GM21360 (cell line): ENCODE data around the gene PPY.
"Not testable (repeated sequence)": the region's sequence is repeated elsewhere in the genome, so short reads cannot be mapped to it uniquely, and the experiment has no call there.

Experiments
- ATAC-seq: cut with Tn5 transposase; IDR thresholded peaks from one replicate; pipeline ENCODE4 v1.9.1; 2021; ENCODE audit warnings: mild to moderate bottlenecking, moderate library complexity; ENCODE audit not compliant: unreplicated experiment

The PPY gene

GRCh38 chr17:43966276-43966675 lies 24.0 kb upstream of the PPY start:
- ATAC-seq, result no peak

GRCh38 chr17:43962479-43962878 lies 20.2 kb upstream of the PPY start:
- no peak for ATAC-seq

- no peak for ATAC-seq
Observed at GRCh38 chr17:43961954-43962353, 19.7 kb upstream of the PPY start.

- not testable (repeated sequence) for ATAC-seq
Observed at GRCh38 chr17:43961292-43961691, 19.0 kb upstream of the PPY start.

GRCh38 chr17:43958748-43959352 lies 16.6 kb upstream of the PPY start:
- ATAC-seq, result no peak

- ATAC-seq, result no peak
Observed at GRCh38 chr17:43956222-43956621, 13.9 kb upstream of the PPY start.

DNA sequence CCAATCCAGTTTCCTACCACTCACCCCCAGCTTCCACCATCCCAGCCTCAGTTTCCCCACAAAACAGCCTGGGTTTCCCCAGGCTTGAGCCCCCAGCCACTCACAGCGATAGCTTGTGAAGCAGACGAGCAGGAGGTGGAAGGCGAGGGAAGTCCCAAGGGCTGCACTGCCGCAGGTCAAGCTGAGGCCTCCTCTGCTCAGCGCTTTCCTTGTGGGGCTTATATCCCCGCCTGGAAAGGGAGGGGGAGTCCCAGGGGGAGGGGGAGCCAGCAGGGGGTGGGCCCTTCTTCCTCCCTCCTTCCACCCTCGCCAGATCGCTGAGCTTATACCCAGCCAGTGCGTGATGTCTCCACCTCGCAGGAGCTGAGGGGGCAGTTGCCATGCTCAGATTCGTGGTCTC lies 11.5 kb upstream of the PPY start, which contains the start of gene PYY:
TSS of gene PYY (minus strand) at position 195 of the 400 bp plus-strand sequence. CDS start 457 bp downstream, outside the sequence.
- ATAC-seq, result no peak

DNA sequence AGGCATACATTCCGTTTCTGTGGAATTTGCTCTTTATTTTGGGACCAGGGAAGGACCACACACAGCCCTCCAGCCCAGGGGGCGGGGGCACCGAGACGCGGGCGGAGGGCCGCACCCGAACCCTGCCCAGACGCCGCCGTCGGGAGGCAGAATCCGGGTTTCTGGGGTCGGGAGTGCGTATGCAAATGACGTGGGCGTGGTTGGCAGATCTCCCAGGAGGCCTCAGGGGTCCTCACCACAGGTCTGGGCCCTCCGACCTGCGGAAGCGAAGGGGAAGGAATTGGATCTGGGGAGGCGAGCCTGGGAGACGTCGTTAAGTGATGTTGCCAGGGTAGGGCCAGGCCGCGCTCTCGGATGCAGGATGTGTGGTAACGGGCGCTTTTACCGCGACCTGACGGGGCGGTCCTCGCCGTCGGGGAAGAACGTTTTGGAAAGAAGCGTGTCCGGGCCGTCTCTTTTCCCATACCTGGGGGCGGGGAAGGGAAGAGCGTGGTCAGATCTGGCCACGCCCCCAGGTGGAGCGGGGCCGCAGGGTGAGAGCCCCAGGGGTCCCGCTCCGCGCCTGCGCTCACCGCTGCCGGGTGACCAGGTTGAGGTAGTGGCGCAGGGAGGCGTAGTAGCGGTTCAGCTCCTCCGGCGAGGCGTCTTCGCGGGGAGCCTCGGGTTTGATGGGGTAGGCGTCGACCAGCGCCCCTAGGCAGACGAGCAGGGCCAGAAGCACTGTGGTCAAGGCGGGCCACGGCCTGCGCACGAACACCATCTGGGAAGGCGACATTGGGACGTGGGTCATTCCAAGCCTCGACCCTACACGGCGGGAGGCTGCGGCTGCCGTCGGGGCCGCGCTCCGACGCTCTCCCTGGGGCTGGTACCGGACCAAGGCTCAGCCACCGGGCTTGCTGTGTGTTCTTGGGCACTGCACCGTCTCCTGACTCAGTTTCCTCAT lies 10.7 kb upstream of the PPY start:
- ATAC-seq, result no peak

DNA sequence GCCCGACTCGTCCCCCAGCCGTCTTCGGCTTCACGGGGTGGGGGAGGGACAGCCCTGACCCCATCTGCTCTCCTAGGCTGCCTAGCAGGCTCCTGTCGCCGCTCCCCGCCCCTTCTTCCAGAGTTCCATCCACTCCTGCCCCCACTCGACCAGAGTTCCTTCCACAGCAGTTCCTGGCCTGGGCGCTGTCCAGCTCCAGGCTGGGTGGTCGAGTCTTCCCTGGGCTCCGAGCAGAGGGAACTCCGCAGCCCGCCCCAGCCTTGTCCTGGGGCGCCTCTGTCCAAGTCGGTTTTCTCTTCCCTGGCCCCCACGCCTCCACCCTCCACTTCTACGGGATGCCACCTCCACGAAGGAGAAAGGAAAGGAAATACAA lies 10.1 kb upstream of the PPY start:
- no peak for ATAC-seq

DNA sequence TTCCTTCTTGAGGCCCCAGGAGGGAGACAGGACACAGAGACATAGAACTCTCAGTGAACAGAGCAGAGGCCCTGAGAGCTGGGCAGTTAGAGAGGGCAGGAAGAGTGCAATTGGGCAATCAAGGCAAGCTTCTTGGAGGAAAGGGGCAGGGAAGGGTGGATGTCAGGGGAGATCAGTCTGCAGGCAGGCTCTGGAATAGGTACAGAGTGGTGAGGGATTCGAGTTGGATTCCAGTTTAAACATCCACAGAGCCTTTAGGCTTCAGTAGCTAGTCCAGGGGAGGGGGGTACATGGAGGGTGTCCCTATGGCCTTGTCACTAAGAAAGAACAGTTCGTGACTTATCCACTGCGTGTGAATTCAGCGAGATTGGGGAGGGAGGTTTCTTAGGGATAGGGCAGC lies 9.5 kb upstream of the PPY start:
- ATAC-seq, result no peak

GRCh38 chr17:43950554-43950953 lies 8.3 kb upstream of the PPY start:
- ATAC-seq, result no peak

GRCh38 chr17:43949781-43950180 lies 7.5 kb upstream of the PPY start:
- ATAC-seq, result no peak

DNA sequence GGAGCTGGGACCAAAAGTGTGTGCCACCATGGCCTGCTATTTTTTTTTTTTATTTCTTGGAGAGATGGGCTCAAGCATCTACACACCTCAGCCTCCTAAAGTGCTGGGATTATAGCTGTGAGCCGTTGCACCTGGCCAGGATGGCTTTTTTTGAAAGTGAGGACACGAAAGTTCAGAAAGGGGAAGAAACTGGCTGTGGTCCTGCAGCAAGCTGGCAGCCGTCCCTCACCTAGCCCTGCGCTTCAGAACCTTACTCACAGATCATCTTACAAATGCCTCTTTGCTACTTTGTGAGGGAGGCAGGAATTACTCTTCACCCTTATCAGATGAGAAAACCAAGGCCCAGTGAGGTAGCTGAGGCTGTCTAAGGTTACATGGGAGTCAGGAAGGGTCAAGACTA lies 4.5 kb upstream of the PPY start:
- ATAC-seq, result no peak

DNA sequence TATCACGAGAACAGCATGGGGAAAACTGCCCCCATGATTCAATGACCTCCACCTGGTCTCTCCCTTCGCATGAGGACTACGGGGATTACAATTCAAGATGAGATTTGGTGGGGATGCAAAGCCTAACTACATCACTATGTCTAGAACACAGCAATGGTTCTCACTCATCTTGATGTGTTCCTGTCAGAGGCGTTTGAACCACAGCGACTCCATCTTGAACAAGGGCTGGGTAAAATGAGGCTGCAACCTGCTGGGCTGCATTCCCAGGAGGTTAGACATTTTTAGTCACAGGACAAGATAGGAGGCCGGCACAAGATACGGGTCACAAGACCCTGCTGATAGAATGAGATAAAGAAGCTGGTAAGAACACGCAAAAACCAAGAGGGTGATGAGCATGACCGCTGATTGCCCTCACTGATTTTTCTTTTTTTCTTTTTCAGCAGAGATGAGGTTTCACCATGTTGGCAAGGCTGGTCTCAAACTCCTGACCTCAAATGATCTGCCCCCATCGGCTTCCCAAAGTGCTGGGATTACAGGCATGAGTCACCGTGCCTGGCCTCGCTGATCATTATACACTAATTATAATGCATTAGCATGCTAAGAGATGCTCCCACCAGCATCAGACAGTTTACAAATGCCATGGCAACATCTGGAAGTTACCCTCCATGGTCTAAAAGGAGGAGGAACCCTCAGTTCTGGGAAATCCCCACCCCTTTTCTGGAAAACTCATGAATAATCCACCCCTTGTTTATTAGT lies 3.0 kb upstream of the PPY start:
- no peak for ATAC-seq

DNA sequence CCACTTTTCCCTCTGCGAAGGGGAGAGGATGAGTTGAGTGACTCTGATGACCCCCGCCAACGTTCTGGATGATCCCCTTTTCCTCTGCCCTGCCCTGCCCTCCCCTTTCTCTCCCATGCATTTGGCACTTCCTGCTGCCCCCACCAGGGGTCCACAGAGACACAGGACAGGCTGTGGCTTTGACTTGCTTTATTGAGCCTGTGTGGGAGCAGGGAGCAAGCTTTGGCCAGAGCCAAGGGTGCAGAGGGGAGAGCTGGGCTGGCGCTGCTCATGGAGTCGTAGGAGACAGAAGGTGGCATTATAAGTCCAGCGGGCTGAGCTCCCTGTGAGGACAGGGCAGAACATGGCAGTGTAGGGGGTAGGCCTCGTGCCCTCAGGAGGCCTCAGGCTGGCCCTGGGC lies 1.6 kb downstream of the PPY start:
- ATAC-seq, result no peak

GRCh38 chr17:43939886-43940285 lies 2.4 kb downstream of the PPY start:
- no peak for ATAC-seq

GRCh38 chr17:43939452-43939851 lies 2.8 kb downstream of the PPY start:
- not testable (repeated sequence) for ATAC-seq

DNA sequence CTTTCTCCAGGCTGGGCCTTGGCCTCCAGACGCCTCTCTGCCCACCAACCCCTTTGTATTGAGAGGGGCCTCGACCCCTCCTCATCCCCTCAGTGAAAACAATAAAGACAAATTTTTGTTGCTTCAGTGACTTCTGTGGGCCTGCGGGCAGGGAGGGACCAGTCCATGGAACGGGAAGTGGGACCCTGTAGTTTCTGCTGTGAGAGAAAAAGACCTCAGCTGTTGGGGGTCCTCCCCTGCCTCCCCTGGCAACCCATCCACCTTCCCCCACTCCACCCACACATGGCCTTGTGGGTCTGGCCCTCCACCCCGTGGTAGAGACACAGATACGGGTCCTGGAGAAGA lies 3.5 kb downstream of the PPY start:
- no peak for ATAC-seq

DNA sequence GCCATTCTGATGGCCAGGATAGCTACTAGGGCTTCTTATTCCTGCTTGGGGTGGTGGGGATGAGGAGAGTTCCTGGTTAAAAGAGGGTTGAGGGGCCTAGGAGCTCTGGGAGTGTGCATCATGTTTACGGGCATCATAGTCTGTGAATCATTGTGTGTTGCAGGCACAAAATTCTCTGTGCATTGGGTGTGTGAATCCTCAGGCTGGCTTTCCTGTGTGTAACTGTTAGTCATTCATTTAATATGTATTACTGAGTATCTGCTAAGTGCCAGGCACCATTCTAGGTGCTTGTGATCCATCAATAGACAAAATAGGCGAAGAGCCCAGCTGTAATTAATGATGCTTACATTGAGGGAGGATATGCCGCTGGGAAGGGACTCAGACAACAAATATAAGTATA lies 5.8 kb downstream of the PPY start:
- no peak for ATAC-seq

GRCh38 chr17:43935926-43936261 lies 6.4 kb downstream of the PPY start:
- no peak for ATAC-seq

GRCh38 chr17:43935204-43935925 lies 6.9 kb downstream of the PPY start:
- ATAC-seq, result no peak
